NCI-H128 (cell line): ENCODE results near the gene PJA2.
"Not testable (repeated sequence)": the region's sequence is repeated elsewhere in the genome, so short reads cannot be mapped to it uniquely, and the experiment has no call there.

Experiments
- DNase-seq: peaks from one replicate; lab custom pipeline; 2025; ENCODE audit not compliant: unreplicated experiment; lab: John Stamatoyannopoulos, UW

Gene PJA2

GRCh38 chr5:109312695-109313094, 97.1 kb downstream of the PJA2 start:
- no peak for DNase-seq

- no peak for DNase-seq
Observed at GRCh38 chr5:109310315-109310714, 99.5 kb downstream of the PJA2 start.

- DNase-seq, result no peak
Observed at GRCh38 chr5:109309326-109310063, 100.3 kb downstream of the PJA2 start.

GRCh38 chr5:109307951-109308350, 101.8 kb downstream of the PJA2 start:
- no peak for DNase-seq

GRCh38 chr5:109307456-109307855, 102.3 kb downstream of the PJA2 start:
- no peak for DNase-seq

- DNase-seq, result no peak
Observed at GRCh38 chr5:109305352-109305751, 104.4 kb downstream of the PJA2 start.

GRCh38 chr5:109304309-109304708, 105.5 kb downstream of the PJA2 start:
- no peak for DNase-seq

GRCh38 chr5:109300367-109300766, 109.4 kb downstream of the PJA2 start:
- DNase-seq, result no peak

- no peak for DNase-seq
Observed at GRCh38 chr5:109299557-109299956, 110.2 kb downstream of the PJA2 start.

- no peak for DNase-seq
Observed at GRCh38 chr5:109298794-109299193, 111.0 kb downstream of the PJA2 start.

- no peak for DNase-seq
Observed at GRCh38 chr5:109297900-109298299, 111.9 kb downstream of the PJA2 start.

GRCh38 chr5:109291090-109291489, 118.7 kb downstream of the PJA2 start:
- DNase-seq, result no peak

- DNase-seq, result no peak
Observed at GRCh38 chr5:109290231-109290630, 119.5 kb downstream of the PJA2 start.

GRCh38 chr5:109286628-109287027, 123.1 kb downstream of the PJA2 start:
- DNase-seq, result not testable (repeated sequence)
